ENCODE results near the gene WHRN. TPM values are rescaled to one million over a fixed set of nuclear protein-coding genes. Genes with fewer than 3 reads are reported as not detected.

Gene WHRN
- total RNA-seq, 2 experiments from 2014 or later: 19.9 to 20.5 TPM

GRCh38 chr9:114405294-114406034, 99.8 kb downstream of the WHRN start:
- Histone ChIP-seq H3K27me3 (ENCODE audit: control insufficient read depth in 1 of 2, insufficient read depth in 2 of 2, low read length in 2 of 2) (no peaks in the 10 kb centered on the region), H3K4me1 (ENCODE audit: insufficient read depth, low read length) (peaks cover 11% of the 10 kb centered on the region), H3K27ac (ENCODE audit: low read depth in 1 of 2, low read length in 2 of 2) (no peak overlapping the region), H3K9me3 (ENCODE audit: control insufficient read depth in 1 of 2, insufficient read depth in 1 of 2, low read length in 2 of 2) (no peaks in the 10 kb centered on the region), H3K4me3 (ENCODE audit: low read length) (no peak overlapping the region), H3K36me3 (ENCODE audit: insufficient read depth, low read length) (no peaks in the 10 kb centered on the region)
- Mint-ChIP-seq H3K27me3 (no peaks in the 10 kb centered on the region), H3K36me3 (ENCODE audit: low read depth) (no peaks in the 10 kb centered on the region), H3K4me1 (ENCODE audit: low read depth) (peaks cover 7% of the 10 kb centered on the region), H3K4me3 (peak overlapping the region; percentile 30), H3K27ac (peak overlapping the region; percentile 6), H3K9me3 (no peaks in the 10 kb centered on the region)
- TF ChIP-seq CTCF (IDR thresholded peaks at IDR 0.05): peak; percentile 90
- peak; percentile 69 to 91 (median 75) for DNase-seq
- peak; percentile 100 for ATAC-seq (ENCODE audit: poor library complexity)
- ChIA-PET POLR2A (interaction anchor here (1.2 to 2.2 kb wide), 6 partner anchors 13 to 248 kb away, joined by 4 to 29 read pairs (median 10); partner anchors contain the start of genes AKNA and ATP6V1G1), CTCF (interaction anchor here (0.6 to 6.5 kb wide), 41 partner anchors 9 to 609 kb away, joined by 3 to 76 read pairs (median 4); partner anchors contain the start of genes AKNA, ATP6V1G1, TMEM268 and WHRN)
- intact Hi-C loops (cut with DNase I, micrococcal nuclease): loop anchor here (1.0 to 10.0 kb wide), 8 partner anchors 82 to 1119 kb away; no protein-coding TSS in a partner anchor

GRCh38 chr9:114404531-114404930, 100.7 kb downstream of the WHRN start:
- POLR2A ChIA-PET: interaction anchor here (1.5 to 2.2 kb wide), 2 partner anchors 16 to 188 kb away, joined by 9 to 10 read pairs; partner anchors contain the start of gene AKNA
- no peak for TF ChIP-seq CTCF (IDR thresholded peaks at IDR 0.05)
- CTCF ChIA-PET: interaction anchor here (0.7 to 6.5 kb wide), 7 partner anchors 17 to 540 kb away, joined by 3 to 76 read pairs (median 7); partner anchors contain the start of gene AKNA
- Histone ChIP-seq H3K36me3 (ENCODE audit: insufficient read depth, low read length) (no peaks in the 10 kb centered on the region), H3K27ac (ENCODE audit: low read depth in 1 of 2, low read length in 2 of 2) (no peak overlapping the region), H3K9me3 (ENCODE audit: control insufficient read depth in 1 of 2, insufficient read depth in 1 of 2, low read length in 2 of 2) (no peaks in the 10 kb centered on the region), H3K27me3 (ENCODE audit: control insufficient read depth in 1 of 2, insufficient read depth in 2 of 2, low read length in 2 of 2) (no peaks in the 10 kb centered on the region), H3K4me3 (ENCODE audit: low read length) (no peak overlapping the region), H3K4me1 (ENCODE audit: insufficient read depth, low read length) (peaks cover 11% of the 10 kb centered on the region)
- ATAC-seq (ENCODE audit: poor library complexity): no peak
- Mint-ChIP-seq H3K4me1 (ENCODE audit: low read depth) (peaks cover 7% of the 10 kb centered on the region), H3K36me3 (ENCODE audit: low read depth) (no peaks in the 10 kb centered on the region), H3K27me3 (no peaks in the 10 kb centered on the region), H3K27ac (no peak overlapping the region), H3K4me3 (no peak overlapping the region), H3K9me3 (no peaks in the 10 kb centered on the region)
- intact Hi-C loops (cut with DNase I, micrococcal nuclease): loop anchor here in 1 of 2 experiments (10.0 kb wide), 1 partner anchor 1120 kb away; no protein-coding TSS in a partner anchor
- DNase-seq: no peak

GRCh38 chr9:114403153-114403756, 102.0 kb downstream of the WHRN start:
- H3K9me3 Mint-ChIP-seq: no peaks in the 10 kb centered on the region
- Histone ChIP-seq H3K27ac (ENCODE audit: low read depth in 1 of 2, low read length in 2 of 2) (no peak overlapping the region), H3K27me3 (ENCODE audit: control insufficient read depth in 1 of 2, insufficient read depth in 2 of 2, low read length in 2 of 2) (no peaks in the 10 kb centered on the region), H3K4me1 (ENCODE audit: insufficient read depth, low read length) (peaks cover 17% of the 10 kb centered on the region), H3K36me3 (ENCODE audit: insufficient read depth, low read length) (no peaks in the 10 kb centered on the region), H3K4me3 (ENCODE audit: low read length) (no peak overlapping the region), H3K9me3 (ENCODE audit: control insufficient read depth in 1 of 2, insufficient read depth in 1 of 2, low read length in 2 of 2) (no peaks in the 10 kb centered on the region)
- CTCF ChIA-PET: interaction anchor here (6.5 kb wide), 1 partner anchor 250 kb away, joined by 76 read pairs; no protein-coding TSS in a partner anchor
- no peak overlapping the region for H3K4me3 Mint-ChIP-seq
- intact Hi-C loops (cut with DNase I, micrococcal nuclease): loop anchor here in 1 of 2 experiments (2.0 to 10.0 kb wide), 2 partner anchors 184 to 1122 kb away; partner anchors contain the start of gene ATP6V1G1
- POLR2A ChIA-PET: interaction anchor here (0.6 to 1.1 kb wide), 2 partner anchors 15 to 94 kb away, joined by 3 to 4 read pairs; no protein-coding TSS in a partner anchor
- peaks cover 2% of the 10 kb centered on the region for H3K36me3 Mint-ChIP-seq (ENCODE audit: low read depth)
- H3K27me3 Mint-ChIP-seq: no peaks in the 10 kb centered on the region
- H3K27ac Mint-ChIP-seq: no peak overlapping the region
- peaks cover 7% of the 10 kb centered on the region for H3K4me1 Mint-ChIP-seq (ENCODE audit: low read depth)
- no peak for DNase-seq
- TF ChIP-seq CTCF (IDR thresholded peaks at IDR 0.05): no peak
- ATAC-seq (ENCODE audit: poor library complexity): no peak
